Measurements from ENCODE around the gene TBC1D22A.

TBC1D22A gene

GRCh38 chr22:47032956-47033647 is 270.7 kb downstream of the TBC1D22A start:
- no peak for DNase-seq (ENCODE audit: low read depth)

GRCh38 chr22:47033648-47034000 is 271.2 kb downstream of the TBC1D22A start:
- no peak for DNase-seq (ENCODE audit: low read depth)

DNA sequence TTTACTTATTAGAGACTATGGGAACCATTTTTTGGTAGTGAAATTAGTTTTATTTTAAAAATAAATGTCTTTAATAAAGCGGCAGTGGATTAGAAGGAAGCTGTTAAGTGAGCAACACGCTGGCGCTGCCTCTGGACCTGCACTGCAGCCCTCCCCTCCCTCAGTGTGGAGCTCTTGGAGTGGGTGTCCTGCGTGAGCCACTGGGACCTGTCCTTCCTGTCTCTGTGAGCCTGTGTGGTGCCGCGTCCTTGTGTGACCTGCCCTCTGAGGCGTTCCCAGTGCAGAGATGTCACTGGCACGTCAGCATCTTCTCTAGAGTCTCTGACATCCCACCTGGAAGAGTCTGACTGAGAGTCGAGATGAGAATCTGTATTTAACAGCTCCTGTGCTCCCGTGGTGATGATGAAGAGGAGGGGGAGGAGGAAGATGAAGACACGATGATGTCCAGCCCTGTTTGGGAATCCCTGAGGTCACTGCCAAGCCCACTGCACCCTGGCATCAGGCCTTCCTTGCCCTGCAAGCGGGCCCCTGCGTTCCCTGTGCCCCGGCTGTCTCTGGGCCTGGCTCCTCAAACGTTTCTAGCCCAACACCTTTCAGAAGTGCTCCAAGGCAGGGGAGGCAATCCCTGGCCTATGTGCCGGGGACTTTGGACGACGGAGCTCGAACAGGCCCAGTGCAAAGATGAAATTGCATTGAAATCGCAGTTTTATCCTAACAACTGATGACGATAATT is 271.8 kb downstream of the TBC1D22A start:
- no peak for DNase-seq (ENCODE audit: low read depth)

- no peak for DNase-seq (ENCODE audit: low read depth)
Measured at GRCh38 chr22:47034905-47035419, 272.5 kb downstream of the TBC1D22A start.

DNA sequence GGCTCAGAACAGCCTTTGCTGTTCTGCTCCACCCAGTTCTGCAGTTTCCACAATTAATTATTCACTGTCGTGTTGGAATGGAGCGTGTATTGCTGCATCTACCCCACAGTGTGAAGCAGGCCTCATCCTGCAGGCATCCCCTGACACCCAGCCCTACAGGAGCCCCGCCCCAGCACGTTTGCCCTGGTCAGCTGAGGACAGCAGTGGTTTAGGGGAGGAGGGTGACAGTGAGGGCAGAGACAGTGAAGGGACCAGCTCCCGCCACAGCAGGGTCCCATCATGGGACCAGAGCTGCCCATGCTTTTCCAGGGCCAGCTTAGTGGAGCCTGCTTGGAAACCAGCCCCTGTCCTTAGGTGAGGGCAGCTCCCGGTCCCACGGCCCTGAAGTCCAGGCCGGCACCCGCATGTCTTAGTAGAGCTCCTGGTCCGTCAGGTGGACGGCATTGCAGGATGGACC is 273.0 kb downstream of the TBC1D22A start:
- no peak for DNase-seq (ENCODE audit: low read depth)

DNA sequence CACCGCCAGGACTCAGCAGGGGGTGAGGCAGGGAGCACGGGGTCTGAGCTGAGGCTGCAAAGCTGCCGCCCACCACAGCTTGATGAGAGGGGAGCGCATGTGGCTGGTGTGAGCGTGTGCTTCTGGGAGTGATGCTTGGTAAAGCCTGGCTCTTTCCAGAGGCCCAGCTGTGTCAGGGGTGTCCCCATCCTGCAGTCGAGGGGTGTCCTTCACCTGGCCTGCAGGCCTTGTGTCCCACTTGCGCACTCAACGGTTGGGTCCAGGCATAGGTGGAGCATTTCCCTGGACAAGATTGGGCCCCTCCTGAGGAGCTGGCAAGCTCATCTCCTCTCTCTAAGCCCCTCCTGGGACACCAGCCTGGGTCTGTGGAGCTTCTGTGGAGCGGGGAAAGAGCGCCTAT is 273.9 kb downstream of the TBC1D22A start:
- no peak for DNase-seq (ENCODE audit: low read depth)

GRCh38 chr22:47036936-47037485 is 274.6 kb downstream of the TBC1D22A start:
- DNase-seq (ENCODE audit: low read depth): no peak

- no peak for DNase-seq (ENCODE audit: low read depth)
Measured at GRCh38 chr22:47038206-47038835, 275.9 kb downstream of the TBC1D22A start.

GRCh38 chr22:47039356-47039755 is 276.9 kb downstream of the TBC1D22A start:
- no peak for DNase-seq (ENCODE audit: low read depth)

DNA sequence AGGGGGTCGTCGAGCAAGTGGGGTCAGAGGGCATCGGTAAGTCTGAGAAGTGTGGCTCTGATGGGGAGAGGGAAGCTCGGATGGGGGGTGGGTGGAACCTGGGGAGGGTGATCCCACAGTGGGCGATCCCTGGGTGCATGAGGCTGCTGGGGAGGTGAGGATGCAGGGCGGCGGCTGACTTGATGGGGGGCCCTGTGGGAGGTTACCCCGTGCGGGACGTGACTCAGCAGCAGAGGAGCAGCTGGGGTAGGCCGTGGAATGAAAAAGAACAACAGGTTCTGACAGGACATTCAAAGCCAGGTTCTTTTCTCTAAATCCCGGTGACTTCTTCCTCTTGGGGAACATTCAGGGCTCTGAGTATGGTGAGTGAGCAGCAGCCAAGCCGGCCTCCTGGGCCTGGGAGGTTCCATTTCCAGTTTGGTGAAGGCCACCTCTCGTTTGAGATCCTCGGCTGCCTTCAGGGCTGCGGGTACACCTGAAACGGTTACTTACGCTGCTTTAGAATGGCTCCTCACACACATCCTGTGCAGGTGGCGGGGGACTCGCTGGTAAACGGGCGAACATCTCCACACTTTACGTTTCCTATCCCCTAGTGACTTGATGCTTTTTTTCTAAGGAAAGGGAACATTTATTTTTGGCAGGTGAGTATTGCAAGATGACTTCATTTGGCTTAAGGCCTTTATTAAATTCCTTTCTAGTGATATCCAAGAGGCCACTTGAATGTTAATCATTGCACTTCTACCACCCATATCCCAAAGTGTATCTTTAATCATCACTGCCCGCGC is 278.2 kb downstream of the TBC1D22A start:
- no peak for DNase-seq (ENCODE audit: low read depth)

- no peak for DNase-seq (ENCODE audit: low read depth)
Measured at GRCh38 chr22:47041271-47042115, 279.0 kb downstream of the TBC1D22A start.

DNA sequence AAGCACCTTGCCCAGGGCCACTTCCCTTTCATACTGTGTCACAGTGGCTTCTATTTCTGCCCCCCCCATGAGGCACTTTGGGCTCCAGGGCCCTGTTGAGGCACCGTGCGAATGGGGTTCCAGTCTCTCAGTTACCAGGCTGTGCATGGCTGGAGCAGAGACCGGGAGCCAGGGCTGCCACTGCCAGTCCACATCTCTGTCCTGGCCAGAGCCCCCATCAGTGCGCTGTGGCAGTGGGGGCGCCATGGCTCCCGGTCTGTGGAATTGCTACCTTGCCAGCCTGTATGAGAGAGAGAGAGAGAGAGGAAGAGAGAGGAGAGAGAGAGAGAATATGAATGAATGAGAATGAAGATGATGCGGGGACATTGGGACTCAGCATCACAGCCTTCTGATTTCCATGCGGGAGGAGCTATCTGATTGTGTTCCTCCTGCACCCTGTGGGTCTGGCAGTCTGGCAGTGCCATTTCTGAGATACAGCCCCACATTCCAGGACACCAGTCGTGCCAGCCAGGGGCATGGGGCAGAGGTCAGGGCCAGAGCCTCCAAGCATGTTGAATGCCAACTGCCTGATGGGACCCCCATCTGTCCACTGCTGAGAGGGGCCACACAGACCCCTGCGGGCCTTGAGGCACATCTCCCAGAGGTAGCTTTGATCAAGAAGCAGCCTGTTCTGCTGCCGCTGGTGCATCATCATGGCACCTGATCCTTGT is 279.8 kb downstream of the TBC1D22A start:
- DNase-seq (ENCODE audit: low read depth): no peak

GRCh38 chr22:47042861-47043496 is 280.5 kb downstream of the TBC1D22A start:
- no peak for DNase-seq (ENCODE audit: low read depth)

- DNase-seq (ENCODE audit: low read depth): peak; percentile 41
Measured at GRCh38 chr22:47043835-47044721, 281.6 kb downstream of the TBC1D22A start.

- DNase-seq (ENCODE audit: low read depth): no peak
Measured at GRCh38 chr22:47044722-47045535, 282.5 kb downstream of the TBC1D22A start.

DNA sequence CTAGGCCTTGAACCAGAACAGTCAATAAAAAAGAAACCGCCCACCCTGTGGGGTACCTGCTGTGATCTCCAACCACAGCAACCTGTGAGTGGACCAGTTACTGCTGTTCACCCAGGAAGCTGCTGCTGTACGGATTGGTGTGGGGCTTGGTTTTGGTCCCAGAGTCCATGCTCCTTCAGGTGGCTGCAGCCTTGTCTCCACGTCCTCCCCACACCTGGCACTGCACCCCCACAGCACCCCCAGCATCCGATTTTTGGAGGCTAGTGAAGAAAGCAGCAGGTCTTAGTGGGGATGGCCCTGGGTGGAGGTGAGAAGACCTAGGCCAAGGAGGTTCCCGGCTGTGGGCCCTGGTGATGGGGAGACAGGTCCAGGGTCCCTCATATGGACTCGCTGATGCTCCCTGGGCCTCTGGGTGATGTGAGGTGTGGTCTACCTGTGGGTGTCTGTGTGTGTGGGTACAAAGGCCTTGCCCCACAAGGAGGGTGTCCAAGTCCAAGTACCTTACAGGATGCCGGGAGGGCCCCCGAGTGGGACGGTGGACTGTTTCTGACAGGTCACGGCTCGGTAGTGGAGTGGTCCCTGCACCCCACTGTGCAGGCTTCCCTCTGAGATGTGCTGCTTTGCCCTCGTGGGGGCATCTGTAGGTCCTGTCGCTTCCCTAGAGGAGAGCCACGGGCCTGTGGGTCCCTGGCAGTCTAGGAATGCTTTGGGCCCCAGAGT is 283.4 kb downstream of the TBC1D22A start:
- no peak for DNase-seq (ENCODE audit: low read depth)

GRCh38 chr22:47046411-47047065 is 284.1 kb downstream of the TBC1D22A start:
- DNase-seq (ENCODE audit: low read depth): no peak
